PC-3 (cell line): ENCODE measurements around the gene FRMPD1.

Source experiments
- CTCF ChIP-seq: fragments of 300-600 bp; sonication (generic); conservative IDR thresholded peaks from 2 replicates; pipeline ENCODE4 v1.5.1; 2017; ENCODE audit warnings: antibody characterized with exemption, low read depth, mild to moderate bottlenecking, low read length
- EZH2 ChIP-seq: fragments of 300-600 bp; sonication (generic); IDR thresholded peaks from one replicate; pipeline ENCODE4 v1.6.1; 2017; ENCODE audit warnings: antibody characterized with exemption, mild to moderate bottlenecking, low read length; ENCODE audit not compliant: unreplicated experiment
- EZH2phosphoT487 ChIP-seq: fragments of 300-600 bp; sonication (generic); IDR thresholded peaks from 2 replicates; pipeline ENCODE4 v1.6.1; 2018; ENCODE audit warnings: mild to moderate bottlenecking, antibody characterized with exemption, low read length, borderline replicate concordance

DNA sequence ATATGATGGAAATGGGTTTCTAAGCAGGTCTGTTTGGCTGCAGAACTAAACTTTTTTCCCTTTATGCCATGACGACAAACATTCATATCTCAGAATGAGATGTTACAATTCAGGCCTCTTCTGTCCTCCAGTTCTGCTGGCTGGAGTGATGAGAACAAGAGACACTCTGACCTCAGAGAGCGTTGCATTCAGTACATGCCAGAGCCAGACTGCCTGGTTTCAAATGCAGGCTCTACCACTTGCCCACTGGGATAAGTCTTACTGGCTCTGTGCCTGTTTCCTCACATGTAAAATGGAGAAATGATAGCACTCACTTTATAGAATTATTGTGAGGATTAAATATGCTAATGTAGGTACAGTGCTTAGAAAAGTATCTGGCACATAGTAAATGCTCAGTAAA is 33.6 kb upstream of the FRMPD1 start:
- no peak for TF ChIP-seq EZH2
- TF ChIP-seq CTCF = no peak
- no peak for TF ChIP-seq EZH2phosphoT487
